Measurements from ENCODE around the gene TEX2.

The TEX2 gene

DNA sequence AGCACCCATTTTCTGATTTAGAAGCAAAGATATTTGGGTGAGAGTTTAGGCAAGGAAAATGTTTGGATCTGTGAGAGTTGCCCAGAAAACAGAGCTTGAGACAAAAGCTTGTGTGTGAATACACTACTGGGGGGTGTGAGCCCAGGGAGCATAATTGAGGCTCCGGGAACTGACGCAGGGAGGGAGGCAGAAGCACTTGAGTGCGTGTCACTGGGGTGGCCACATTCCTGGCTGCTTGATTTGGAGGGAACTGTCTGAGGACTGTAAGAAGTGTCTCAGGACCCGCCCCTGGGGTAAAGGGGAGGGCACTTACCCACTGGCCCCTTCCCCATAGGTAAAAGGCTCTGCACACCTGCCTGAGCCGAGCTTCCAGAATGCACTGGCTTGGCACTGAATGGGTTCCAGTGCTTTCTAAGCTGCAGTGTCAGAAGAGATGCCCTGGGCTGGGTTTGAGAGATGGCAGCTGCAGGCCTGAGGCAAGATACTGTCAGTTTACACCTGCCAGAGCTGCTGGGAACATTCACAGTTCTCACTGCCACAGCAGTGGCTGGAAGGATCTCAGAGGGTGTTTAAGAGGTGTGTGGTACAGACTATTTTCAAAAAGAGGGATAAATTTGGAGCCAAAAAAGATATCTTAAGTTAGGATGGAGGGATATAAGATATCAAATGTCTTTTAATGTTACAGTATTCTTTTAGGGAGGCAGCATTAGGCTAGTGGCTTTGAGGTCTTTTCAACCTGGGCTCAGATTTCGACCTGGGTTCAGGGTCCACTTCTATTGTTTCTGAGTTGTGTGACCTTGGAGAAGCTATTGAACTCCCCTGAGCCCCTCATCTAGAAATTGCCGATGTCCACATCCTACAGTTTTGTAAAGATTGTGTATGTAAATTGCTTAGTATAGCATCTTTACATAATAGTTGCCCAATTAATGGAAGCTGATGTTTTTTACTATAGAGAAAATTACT is 6.9 kb upstream of the TEX2 start:
- DNase-seq (ENCODE audit: low read depth), result no peak

DNA sequence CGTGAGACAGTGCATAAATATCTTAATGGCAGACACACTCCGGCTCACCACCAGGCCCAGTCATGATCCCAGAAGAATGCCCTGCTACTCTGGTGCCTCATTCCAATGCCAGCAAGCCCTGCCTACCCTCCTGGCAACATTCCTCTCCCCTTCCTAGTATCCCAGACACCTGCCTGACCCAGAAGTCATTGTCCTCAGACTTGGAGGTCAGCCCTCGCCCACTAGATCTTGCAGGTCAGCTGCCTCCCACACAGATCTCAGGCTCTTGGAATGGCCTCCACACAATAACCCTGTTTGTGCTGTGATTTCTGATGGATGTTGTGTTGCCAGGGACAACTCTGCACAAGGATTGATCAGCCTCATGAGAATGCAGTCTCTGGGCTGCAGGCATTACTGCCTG is 1.8 kb upstream of the TEX2 start:
- no peak for DNase-seq (ENCODE audit: low read depth)

DNA sequence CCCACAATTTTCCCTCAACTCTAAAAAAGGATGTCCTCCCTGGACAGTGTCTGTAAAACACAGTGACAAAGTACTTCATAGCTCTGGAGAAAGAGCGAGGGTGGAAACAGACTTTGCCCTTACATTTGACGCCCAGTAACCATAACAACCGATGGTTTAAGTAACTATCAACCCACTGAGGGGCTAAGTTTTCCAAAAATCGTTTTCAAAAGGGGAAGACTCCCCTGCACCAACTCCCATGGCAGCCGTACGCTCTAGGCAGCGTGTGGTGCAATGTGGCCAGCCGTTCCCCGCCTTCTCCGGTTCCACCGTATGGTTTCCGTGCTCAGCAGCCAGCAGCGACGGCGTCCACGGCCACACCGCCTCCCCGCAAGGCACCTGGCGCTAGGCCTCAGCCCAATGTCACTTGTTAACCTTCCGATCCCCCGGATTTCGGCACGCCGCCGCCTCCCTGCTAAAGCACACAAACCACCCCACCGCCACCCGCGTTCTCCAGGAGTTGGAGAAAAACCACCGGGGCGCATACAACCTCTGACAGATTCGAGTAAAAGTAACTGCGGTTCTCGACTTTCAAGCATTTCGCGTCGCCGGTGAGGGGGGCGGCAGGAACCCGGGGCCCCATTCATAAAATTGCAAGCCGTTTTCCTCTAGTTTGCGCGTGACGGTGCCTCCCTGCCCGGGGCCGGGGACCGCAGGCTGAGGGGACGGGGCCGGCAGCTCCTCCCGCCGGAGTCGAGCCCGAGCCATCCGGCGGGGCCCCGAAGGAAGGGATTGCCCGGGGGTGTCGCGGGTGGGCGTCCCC is 661 bp downstream of the TEX2 start:
- peak; percentile 47 for DNase-seq (ENCODE audit: low read depth)

DNA sequence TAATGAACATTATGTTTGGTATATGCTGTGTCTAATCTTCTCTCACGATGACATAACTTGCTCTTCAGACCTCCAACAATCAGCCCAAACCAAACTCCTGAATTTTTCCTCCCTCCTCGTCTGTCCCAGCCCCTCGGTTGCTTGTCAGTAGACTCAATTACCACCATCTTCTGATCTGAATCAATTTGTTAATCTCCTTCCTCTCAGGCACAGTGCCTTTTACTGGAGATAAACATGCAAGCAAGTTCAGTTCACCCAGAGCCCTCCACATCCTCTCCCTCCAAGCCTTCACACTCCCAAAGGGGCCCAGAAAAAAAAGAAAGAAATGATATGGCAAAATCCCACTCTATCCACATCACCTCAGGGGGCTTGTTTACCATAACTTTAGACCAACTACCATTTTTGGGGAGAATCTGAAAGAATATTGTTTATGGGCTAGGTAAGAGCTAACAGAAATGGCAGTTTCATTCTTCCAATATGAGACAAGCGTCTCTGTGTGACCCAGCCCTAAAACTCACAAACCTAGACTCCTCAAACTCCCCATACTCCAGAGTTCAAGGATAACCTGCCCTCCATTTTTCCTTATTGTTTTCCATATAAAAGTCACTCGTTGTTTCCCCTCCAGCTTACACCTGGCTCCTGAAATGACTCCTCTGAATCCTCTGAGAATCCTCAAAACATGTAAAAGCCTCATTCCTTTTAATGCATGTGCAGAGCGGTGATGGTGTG is 1.5 kb downstream of the TEX2 start:
- no peak for DNase-seq (ENCODE audit: low read depth)

DNA sequence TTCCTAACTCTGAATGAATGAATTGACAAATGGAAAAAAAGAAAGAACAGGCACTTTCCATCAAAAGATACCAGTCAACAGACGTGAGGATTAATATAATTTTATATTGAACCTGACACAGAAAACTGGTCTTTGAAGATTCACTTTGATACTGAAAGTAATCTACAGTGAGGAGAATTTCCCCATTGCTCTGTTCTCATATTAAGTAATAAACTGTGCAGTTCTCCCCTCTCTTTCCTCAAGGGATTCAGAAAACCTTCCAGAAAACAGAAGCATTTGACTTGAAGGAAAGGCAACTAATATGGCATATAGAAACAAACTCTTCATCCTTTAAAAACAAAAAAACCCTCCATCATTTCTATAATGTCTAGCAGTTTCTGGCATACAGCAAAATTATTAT is 2.2 kb downstream of the TEX2 start:
- no peak for DNase-seq (ENCODE audit: low read depth)

DNA sequence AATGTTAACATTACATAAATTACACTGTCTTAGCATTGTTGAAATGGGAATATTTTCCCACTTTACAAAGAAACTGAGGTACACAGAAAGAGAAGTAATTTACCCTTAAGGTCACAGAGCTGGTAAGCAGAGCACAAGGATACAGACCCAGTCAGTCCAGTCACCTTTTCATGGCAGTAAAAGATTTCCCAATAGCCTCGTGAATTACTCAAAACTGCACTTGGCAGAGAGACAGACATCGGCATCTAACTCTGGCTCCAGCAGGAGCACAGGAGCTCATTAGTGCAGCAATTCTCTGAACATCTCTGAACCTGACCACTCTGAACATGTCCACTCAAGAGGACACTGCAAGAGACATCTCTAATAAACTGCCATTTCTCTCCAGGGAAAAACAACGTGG is 3.1 kb downstream of the TEX2 start:
- DNase-seq (ENCODE audit: low read depth), result no peak

DNA sequence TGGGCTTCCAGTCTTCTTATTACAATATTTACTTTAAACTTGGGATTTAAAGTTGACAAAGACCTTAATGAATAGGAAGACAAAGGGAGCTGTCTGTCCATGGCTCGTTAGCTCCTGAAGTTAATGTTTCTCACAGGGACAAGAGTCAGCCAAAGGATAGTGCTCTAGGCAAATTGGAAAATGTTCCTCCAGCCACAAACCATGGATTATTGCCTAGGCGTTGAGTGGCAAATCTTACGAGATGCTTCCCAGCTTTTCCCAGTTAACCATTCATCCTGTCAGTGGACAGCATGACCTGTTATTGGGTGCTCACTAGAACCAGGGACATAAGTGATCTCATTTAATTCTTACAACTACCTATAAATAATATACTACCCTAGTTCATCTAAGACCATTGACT is 3.6 kb downstream of the TEX2 start:
- no peak for DNase-seq (ENCODE audit: low read depth)

DNA sequence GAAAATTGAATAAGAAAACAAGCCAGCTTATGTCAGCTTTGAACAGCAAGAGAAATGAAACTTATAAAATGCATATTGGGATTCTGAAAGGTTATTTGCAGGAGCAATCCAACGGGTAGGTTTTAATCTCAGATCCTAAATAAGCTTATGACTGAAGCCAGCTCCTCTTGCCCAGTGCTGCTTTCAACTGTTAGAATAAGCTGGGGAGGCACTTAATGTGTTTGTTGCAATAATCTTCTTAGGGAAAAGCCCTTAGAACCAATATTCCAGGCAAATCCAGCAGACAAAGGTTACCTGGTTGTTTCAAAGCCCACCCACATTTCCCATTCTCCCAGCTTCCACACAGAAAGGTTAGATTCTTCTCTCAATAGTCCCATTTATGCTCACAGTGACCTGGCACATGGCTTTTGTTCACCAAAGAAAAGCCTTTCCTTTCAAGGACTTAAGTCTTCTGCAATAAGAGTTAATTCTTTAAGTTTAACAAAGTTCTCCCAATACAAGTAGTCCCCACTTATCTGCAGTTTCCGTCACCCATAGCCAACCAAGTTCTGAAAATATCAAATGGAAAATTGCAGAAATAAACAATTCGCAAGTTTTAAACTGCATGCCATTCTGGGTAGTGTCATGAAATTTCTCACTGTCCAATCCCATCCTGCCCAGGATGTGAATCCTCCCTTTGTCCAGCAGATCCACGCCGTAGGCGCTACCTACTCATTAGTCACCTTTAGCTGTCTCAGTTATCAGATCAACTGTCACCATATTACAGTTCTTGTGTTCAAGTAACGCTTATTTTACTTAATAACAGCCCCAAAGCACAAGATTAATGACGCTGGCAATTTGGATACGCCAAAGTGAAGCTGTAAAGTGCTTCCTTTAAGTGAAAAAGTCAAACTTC is 5.9 kb downstream of the TEX2 start:
- no peak for DNase-seq (ENCODE audit: low read depth)

DNA sequence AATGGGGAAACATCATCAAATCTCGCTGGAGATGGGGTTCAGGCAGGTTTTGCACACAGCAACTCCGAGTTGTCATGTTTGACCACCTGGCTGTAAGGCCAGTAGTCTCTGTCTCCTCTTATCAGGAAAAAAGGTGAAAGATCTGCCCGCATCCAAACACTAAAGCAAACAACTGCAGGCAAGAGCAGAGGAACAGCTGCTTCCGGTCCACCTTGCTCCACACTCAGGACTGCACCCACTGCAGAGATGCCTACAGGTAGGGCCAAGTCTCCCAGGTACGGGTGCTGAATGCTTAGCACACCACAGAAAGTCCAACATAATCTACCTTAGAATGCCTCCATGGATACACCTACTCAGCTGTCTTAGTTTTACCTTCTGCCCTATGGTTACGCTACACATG is 7.3 kb downstream of the TEX2 start:
- DNase-seq (ENCODE audit: low read depth), result no peak

DNA sequence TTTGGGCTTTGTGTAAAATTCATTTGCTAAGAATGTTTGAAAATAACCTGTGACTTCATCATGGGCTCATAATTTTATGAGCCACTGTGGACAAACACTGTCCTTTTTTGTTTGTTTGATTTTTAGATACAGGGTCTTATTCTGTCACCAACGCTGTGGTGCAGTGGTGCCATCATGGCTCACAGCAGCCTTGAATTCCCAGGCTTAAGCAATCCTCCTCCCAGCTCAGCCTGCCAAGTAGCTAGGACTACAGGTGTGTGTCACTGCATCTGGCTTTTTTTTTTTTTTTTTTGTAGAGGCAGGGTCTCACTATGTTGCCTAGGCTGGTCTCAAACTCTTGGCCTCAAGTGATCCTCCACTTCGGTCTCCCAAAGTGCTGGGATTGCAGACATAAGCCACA is 8.3 kb downstream of the TEX2 start:
- no peak for DNase-seq (ENCODE audit: low read depth)

DNA sequence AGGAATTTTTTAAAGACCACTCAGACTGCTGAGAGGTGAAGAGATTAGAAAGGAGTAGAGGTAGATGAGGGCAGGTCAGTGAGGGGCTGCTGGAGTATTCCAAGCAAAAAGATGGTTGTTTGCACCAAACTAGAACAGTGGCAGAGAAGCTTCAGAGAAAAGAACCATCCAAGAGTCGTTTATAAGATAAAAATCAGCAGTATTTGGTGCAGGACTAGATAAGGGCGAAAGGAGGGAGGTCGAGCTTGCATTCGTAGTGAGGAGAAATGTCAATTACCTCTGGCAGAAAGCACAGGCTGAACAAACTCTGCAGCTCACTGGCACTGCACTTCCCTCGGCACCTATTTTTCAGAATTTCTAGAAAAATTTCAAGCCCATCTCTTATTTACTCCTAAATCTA is 9.6 kb downstream of the TEX2 start:
- DNase-seq (ENCODE audit: low read depth), result no peak

DNA sequence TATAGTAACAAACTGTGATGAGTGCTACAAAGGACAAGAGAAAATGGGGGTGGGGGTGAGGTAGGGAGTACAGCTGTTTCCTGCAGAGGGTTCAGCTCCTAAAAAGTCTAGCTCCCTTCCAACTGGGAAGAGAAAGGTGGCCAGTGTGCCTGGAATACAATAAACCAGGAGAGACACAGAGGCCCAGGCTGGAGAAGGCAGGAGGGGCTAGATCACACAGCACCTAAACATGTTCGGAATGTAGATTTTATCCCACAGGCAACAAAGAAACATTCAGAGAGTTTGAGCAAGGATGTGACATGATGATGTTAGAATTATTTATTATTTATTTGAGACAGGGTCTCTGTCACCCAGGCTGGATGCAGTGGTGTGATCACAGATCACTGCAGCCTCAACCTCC is 10.2 kb downstream of the TEX2 start:
- no peak for DNase-seq (ENCODE audit: low read depth)

DNA sequence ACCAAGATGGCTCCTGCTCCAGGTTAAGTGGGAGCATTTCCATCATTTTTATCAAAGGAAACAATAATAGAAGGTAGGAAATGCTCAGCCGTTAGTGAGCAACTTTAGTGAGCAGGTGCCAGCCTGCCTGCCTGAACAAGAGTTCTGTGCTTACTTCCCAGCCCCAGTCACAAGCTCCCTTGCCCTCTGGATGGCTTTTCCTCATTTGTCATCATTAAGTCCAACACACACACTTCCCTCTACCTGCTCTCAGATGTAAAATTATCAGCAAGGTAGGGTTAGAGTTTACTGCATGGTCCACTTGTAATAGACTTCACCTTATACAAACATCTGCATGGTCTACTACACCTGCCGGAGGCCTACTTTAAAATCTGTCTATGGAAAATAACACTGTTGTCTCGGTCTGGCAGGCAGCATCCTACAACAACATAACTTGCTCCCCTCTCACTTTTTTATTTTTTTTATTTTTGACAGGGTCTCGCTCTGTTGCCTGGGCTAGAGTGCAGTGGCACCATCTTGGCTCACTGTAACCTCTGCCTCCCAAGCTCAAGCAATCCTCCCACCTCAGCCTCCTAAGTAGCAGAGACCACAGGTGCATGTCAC is 12.7 kb downstream of the TEX2 start:
- DNase-seq (ENCODE audit: low read depth), result no peak

DNA sequence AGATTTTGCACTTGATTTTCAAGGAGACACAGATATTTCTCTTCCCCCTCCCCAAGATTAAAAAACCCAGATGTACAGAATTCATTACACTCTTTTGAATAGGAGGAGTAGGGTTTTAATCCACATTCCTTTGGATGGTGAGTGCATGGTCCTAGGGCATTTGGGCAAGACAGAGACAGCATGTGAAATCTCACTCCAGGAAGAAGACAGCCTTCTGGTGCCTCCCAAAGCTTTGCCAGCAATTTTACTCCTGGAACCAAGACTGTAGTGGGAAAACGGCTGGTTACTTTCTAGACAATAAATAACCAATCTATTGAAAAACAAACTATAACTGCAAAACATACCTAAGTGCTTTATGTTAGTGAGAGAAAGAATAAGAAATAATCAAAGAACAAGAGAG is 15.2 kb downstream of the TEX2 start:
- DNase-seq (ENCODE audit: low read depth), result no peak

DNA sequence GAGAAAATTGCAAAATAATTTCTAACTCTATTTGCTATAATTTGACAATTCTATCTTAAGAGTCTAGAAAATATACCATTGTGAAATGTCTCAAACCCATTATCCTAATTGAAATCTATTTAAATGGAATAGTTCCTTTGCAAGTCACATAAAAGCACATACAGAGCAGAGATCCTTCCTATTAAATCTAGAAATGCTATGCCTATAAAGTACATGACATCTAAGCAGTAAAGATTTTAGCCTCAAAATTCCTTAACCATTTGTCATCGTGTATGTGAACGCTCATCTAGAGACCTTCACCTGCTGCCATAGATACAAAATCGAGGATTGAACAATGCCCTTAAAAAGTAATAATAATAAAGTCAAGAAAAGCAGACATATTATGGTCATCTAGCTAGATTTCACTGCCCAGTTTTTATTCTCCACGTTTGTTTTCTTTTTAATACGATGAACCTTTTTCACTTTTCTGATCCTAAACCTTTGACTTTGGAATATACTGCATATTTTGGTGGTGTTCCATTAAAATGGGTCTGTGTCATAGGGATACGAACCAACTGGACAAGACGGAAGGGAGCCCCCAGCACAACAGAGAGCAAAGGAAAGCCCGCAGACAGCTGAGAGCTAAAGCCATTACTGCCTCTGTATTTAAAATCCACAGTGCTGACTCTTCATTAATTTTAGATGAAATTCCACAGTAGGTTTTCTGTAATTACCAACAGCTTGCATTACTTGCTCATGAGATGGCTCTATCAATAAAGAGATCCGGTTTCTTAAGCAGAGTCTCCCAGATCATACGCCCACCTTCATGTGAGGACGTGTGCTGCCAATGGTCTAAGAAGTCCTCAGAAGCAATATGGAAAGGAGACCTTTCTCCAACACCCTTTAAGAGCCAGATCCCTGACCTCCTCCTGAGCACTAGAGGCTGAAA is 17.6 kb downstream of the TEX2 start:
- DNase-seq (ENCODE audit: low read depth), result no peak

DNA sequence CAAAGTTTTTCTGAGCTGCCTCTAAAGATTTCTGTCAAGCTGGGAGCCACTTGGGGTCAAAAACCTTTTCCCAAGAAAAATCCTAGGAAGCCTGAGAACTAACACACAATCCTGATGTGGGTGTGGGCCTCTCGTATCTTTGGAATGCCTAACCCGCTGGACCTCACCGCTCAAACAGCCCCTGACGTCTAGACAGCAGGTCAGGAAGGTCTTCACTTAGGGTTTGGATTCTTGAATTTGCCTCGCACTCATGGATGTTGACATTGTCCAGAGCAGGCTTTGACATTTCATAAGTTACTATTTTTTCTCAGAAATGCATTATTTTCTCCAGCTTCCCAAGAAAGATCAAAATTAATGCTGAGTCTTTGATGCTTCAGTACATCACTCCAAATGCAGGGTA is 18.9 kb downstream of the TEX2 start:
- no peak for DNase-seq (ENCODE audit: low read depth)

DNA sequence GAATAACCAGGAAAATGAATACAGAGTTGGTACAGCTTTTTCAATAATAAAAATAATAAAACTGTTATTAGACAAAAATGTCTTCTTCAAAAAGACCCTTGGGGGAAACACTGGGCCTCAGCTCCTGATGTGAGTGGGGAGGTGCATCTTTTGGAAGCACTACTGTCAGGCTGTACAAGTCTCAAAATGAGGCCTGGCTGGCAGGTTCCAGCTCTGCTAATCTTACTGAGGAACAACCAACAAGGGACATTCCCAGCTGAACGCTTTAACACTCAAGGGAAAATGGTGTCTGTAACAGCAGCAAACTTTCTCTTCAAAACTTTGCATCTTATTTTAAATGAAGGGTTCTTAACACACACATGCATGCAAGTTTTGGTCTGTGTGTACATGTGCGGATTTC is 19.7 kb downstream of the TEX2 start:
- DNase-seq (ENCODE audit: low read depth), result no peak

DNA sequence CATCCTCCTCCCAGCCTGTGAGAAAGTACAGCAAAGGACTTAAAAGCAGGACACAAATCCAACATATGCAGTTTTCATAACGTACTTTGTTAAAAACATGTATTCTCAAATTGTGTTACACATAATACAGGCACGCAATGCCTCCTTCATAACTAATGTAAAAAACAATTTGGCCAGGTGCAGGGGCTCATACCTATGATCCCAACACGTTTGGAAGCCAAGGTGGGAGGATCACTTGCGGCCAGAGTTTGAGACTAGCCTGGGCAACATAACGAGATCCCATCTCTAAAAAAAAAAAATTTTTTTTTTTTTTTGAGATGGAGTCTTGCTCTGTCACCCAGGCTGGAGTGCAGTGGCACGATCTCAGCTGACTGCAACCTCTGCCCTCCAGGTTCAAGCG is 20.4 kb downstream of the TEX2 start:
- no peak for DNase-seq (ENCODE audit: low read depth)

DNA sequence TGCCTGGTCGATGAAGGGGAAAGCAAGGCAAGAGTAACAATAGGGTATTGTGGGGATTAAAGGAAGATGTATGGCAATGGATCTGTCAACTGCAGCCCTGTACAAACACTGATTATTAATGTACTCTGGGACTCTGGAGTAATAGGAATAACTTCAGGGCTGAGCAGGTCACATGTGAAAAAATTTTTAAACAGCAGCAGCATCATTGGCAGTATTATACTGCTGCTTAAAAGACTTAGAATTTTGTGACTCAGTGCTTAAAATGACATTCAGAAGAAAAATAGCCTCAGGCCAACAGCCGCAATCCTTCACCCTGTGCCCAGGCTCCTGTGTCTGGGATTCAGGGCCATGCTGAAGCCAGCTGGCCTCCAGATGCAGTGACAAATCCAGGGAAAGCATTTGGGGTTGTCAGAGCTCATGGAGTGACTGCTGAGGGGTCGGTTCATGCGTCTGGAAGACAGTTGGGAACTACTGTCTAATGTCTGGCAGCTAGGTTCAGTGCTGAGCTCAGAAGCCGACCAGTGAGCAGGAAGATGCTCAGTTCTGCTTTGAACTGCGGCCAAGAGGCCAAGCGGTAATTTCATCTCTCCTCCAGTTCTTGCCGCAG is 22.2 kb downstream of the TEX2 start:
- no peak for DNase-seq (ENCODE audit: low read depth)
